RPMI8226 (cell line): ENCODE data around the gene APOD.
"Not testable (repeated sequence)": the region's sequence is repeated elsewhere in the genome, so short reads cannot be mapped to it uniquely, and the experiment has no call there.

Experiments used
- DNase-seq: peaks from one replicate; pipeline ENCODE4 v3.0.0-alpha.2; 2015

APOD gene

GRCh38 chr3:195583831-195584542 is at the start of gene APOD:
Gene APOD (minus strand): TSS chr3:195583940. CDS start chr3:195579461, 4,479 bp downstream.
- no peak for DNase-seq

- not testable (repeated sequence) for DNase-seq
Measured at GRCh38 chr3:195633351-195633750, 49.6 kb upstream of the APOD start.

GRCh38 chr3:195632501-195633185 is 48.9 kb upstream of the APOD start:
- not testable (repeated sequence) for DNase-seq

- DNase-seq, result not testable (repeated sequence)
Measured at GRCh38 chr3:195632046-195632445, 48.3 kb upstream of the APOD start.

GRCh38 chr3:195630938-195631495 is 47.3 kb upstream of the APOD start:
- DNase-seq, result not testable (repeated sequence)

GRCh38 chr3:195630086-195630917 is 46.6 kb upstream of the APOD start:
- not testable (repeated sequence) for DNase-seq

GRCh38 chr3:195629682-195630081 is 45.9 kb upstream of the APOD start:
- not testable (repeated sequence) for DNase-seq

GRCh38 chr3:195628386-195628920 is 44.7 kb upstream of the APOD start:
- DNase-seq, result not testable (repeated sequence)

GRCh38 chr3:195627515-195628385 is 44.0 kb upstream of the APOD start:
- not testable (repeated sequence) for DNase-seq

- not testable (repeated sequence) for DNase-seq
Measured at GRCh38 chr3:195624603-195625560, 41.1 kb upstream of the APOD start.

GRCh38 chr3:195624171-195624570 is 40.4 kb upstream of the APOD start:
- DNase-seq, result not testable (repeated sequence)

GRCh38 chr3:195623217-195623965 is 39.7 kb upstream of the APOD start:
- DNase-seq, result not testable (repeated sequence)

- DNase-seq, result not testable (repeated sequence)
Measured at GRCh38 chr3:195622523-195623170, 38.9 kb upstream of the APOD start.

GRCh38 chr3:195622012-195622411 is 38.3 kb upstream of the APOD start:
- not testable (repeated sequence) for DNase-seq

- not testable (repeated sequence) for DNase-seq
Measured at GRCh38 chr3:195621095-195621494, 37.4 kb upstream of the APOD start.

- not testable (repeated sequence) for DNase-seq
Measured at GRCh38 chr3:195620476-195620875, 36.7 kb upstream of the APOD start.

- DNase-seq, result not testable (repeated sequence)
Measured at GRCh38 chr3:195619591-195620369, 36.0 kb upstream of the APOD start.
